DOHH2 (cell line): ENCODE measurements around the gene ZNF507.

ENCODE experiments used
- H3F3A ChIP-seq: fragments of 200-600 bp; sonication (generic), shearing (Covaris generic); 2 replicates; pipeline ENCODE4 v1.6.0; 2016; ENCODE audit warnings: antibody characterized with exemption, mild to moderate bottlenecking; ENCODE audit not compliant: control insufficient read depth, insufficient read depth
- H3K27ac ChIP-seq: fragments of 200-600 bp; sonication (generic); 2 replicates; pipeline ENCODE4 v1.5.1; 2014; ENCODE audit warnings: low read depth, mild to moderate bottlenecking, low read length, moderate library complexity
- H3K27me3 ChIP-seq: fragments of 200-600 bp; sonication (generic); 2 replicates; pipeline ENCODE4 v1.6.1; 2014; ENCODE audit warnings: mild to moderate bottlenecking, low read length, mixed read lengths; ENCODE audit not compliant: control insufficient read depth
- H3K36me3 ChIP-seq: fragments of 200-600 bp; sonication (generic); 2 replicates; pipeline ENCODE4 v1.6.1; 2014; ENCODE audit warnings: mild to moderate bottlenecking, low read length, moderate library complexity, mixed read lengths; ENCODE audit not compliant: control insufficient read depth
- H3K4me1 ChIP-seq: fragments of 200-600 bp; sonication (generic); 2 replicates; pipeline ENCODE4 v1.6.1; 2014; ENCODE audit warnings: mild to moderate bottlenecking, low read length, mixed read lengths; ENCODE audit not compliant: control insufficient read depth
- H3K4me2 ChIP-seq: fragments of 200-600 bp; sonication (generic); 2 replicates; pipeline ENCODE4 v1.6.0; 2014; ENCODE audit warnings: mild to moderate bottlenecking, low read length, moderate library complexity
- H3K4me3 ChIP-seq: fragments of 200-600 bp; sonication (generic); 2 replicates; pipeline ENCODE4 v1.5.1; 2014; ENCODE audit warnings: mild to moderate bottlenecking, low read length, mixed read lengths
- H3K79me2 ChIP-seq: fragments of 200-600 bp; sonication (generic); 2 replicates; pipeline ENCODE4 v1.6.1; 2014; ENCODE audit warnings: mild to moderate bottlenecking, low read length, mixed read lengths; ENCODE audit not compliant: control insufficient read depth
- H3K9me2 ChIP-seq: fragments of 200-600 bp; sonication (generic); replicated peaks from 2 replicates; pipeline ENCODE4 v1.6.1; 2014; ENCODE audit warnings: mild to moderate bottlenecking, low read length, mixed read lengths; ENCODE audit not compliant: control insufficient read depth
- H3K9me3 ChIP-seq: fragments of 200-600 bp; sonication (generic); 2 replicates; pipeline ENCODE4 v1.6.1; 2014; ENCODE audit warnings: antibody characterized with exemption, low read length, mixed read lengths; ENCODE audit not compliant: control insufficient read depth, insufficient read depth
- H4K20me1 ChIP-seq: fragments of 200-600 bp; sonication (generic); 2 replicates; pipeline ENCODE4 v1.6.0; 2014; ENCODE audit warnings: low read depth, mild to moderate bottlenecking, antibody characterized with exemption, low read length, moderate library complexity; ENCODE audit not compliant: control insufficient read depth, insufficient read depth
- CTCF ChIP-seq: fragments of 200-600 bp; sonication (generic); IDR thresholded peaks from one replicate; pipeline ENCODE4 v1.5.1; 2014; ENCODE audit warnings: antibody characterized with exemption, mild to moderate bottlenecking, low read depth, low read length; ENCODE audit not compliant: poor library complexity, severe bottlenecking
- EZH2phosphoT487 ChIP-seq: fragments of 200-600 bp; sonication (generic); IDR thresholded peaks from 2 replicates; pipeline ENCODE4 v1.6.1; 2017; ENCODE audit warnings: borderline replicate concordance, mild to moderate bottlenecking, antibody characterized with exemption, low read length, moderate library complexity, mixed read lengths

The ZNF507 gene

DNA sequence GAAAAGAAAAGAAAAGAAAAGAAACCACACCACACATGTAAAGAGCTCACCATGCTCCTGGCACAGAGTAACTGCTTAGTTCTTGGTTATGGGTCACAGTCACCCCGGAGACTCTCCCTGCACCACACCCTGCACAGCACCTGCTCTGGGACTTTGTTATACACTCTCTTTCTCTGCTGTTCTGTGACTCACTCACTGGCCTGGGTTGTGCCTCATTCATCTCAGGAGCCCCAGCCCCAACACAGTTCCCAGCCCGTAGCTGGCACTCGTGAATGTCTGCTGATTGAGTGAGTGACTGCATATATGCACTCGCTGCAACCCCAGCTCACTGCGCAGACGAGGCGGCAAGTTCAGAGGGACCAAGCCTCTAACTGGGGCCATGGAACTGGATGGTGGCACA, 22.9 kb upstream of the ZNF507 start:
- Histone ChIP-seq H3K4me1 (no peaks in the 10 kb centered on the region), H3K27me3 (no peaks in the 10 kb centered on the region), H3K27ac (no peak overlapping the region), H3K9me3 (no peaks in the 10 kb centered on the region), H3K4me3 (no peak overlapping the region), H3K79me2 (no peaks in the 10 kb centered on the region), H4K20me1 (no peaks in the 10 kb centered on the region), H3F3A (no peaks in the 10 kb centered on the region), H3K4me2 (no peak overlapping the region), H3K9me2 (no peaks in the 10 kb centered on the region), H3K36me3 (no peaks in the 10 kb centered on the region)
- no peak for TF ChIP-seq EZH2phosphoT487
- TF ChIP-seq CTCF: no peak

- Histone ChIP-seq H3K9me2 (no peaks in the 10 kb centered on the region), H3K27me3 (no peaks in the 10 kb centered on the region), H3K4me3 (no peak overlapping the region), H3K79me2 (no peaks in the 10 kb centered on the region), H3K4me2 (no peak overlapping the region), H3K9me3 (no peaks in the 10 kb centered on the region), H3F3A (no peaks in the 10 kb centered on the region), H3K27ac (no peak overlapping the region), H3K36me3 (no peaks in the 10 kb centered on the region), H4K20me1 (no peaks in the 10 kb centered on the region), H3K4me1 (no peaks in the 10 kb centered on the region)
- no peak for TF ChIP-seq CTCF
- no peak for TF ChIP-seq EZH2phosphoT487
Measured at GRCh38 chr19:32324631-32325285, 20.7 kb upstream of the ZNF507 start.

GRCh38 chr19:32330213-32330857, 15.1 kb upstream of the ZNF507 start:
- Histone ChIP-seq H3K4me1 (no peaks in the 10 kb centered on the region), H3K27me3 (no peaks in the 10 kb centered on the region), H4K20me1 (no peaks in the 10 kb centered on the region), H3K4me3 (no peak overlapping the region), H3K36me3 (no peaks in the 10 kb centered on the region), H3F3A (no peaks in the 10 kb centered on the region), H3K4me2 (no peak overlapping the region), H3K9me3 (no peaks in the 10 kb centered on the region), H3K79me2 (no peaks in the 10 kb centered on the region), H3K27ac (no peak overlapping the region), H3K9me2 (no peaks in the 10 kb centered on the region)
- no peak for TF ChIP-seq EZH2phosphoT487
- TF ChIP-seq CTCF: no peak
